Measurements from ENCODE around the gene KCNV2. TPM values are rescaled to one million over a fixed set of nuclear protein-coding genes. Genes with fewer than 3 reads are reported as not detected.

The KCNV2 gene
- total RNA-seq, 1 donor from 2014 or later, result not detected

GRCh38 chr9:2691212-2691611 lies 26.1 kb upstream of the KCNV2 start:
- TF ChIP-seq POLR2AphosphoS5 (IDR thresholded peaks at IDR 0.05; ENCODE audit: insufficient read depth in 1 of 2, low read depth in 1 of 2) (no peak), POLR2A (IDR thresholded peaks at IDR 0.05) (no peak), CTCF (IDR thresholded peaks at IDR 0.05) (no peak)
- Histone ChIP-seq H3K27ac (no peak overlapping the region), H3K4me1 (no peaks in the 10 kb centered on the region), H3K36me3 (no peaks in the 10 kb centered on the region), H3K9me3 (no peaks in the 10 kb centered on the region), H3K27me3 (no peaks in the 10 kb centered on the region), H3K4me3 (no peak overlapping the region)
- no peak for DNase-seq (ENCODE audit: extremely low spot score in 2 of 2)
- intact Hi-C loops (cut with DNase I), result no loop called here

- no peak for TF ChIP-seq CTCF (IDR thresholded peaks at IDR 0.05)
- no peak for TF ChIP-seq POLR2AphosphoS5 (IDR thresholded peaks at IDR 0.05; ENCODE audit: insufficient read depth in 1 of 2, low read depth in 1 of 2)
- no peak for TF ChIP-seq POLR2A (IDR thresholded peaks at IDR 0.05)
- H3K4me3 ChIP-seq, result no peak overlapping the region
- H3K36me3 ChIP-seq, result no peaks in the 10 kb centered on the region
- H3K27ac ChIP-seq, result no peak overlapping the region
- no peak for DNase-seq (ENCODE audit: extremely low spot score in 2 of 2)
- no peaks in the 10 kb centered on the region for H3K9me3 ChIP-seq
- H3K4me1 ChIP-seq, result no peaks in the 10 kb centered on the region
- intact Hi-C loops (cut with DNase I), result no loop called here
- H3K27me3 ChIP-seq, result no peaks in the 10 kb centered on the region
Measured at GRCh38 chr9:2691626-2692025, 25.7 kb upstream of the KCNV2 start.

GRCh38 chr9:2693056-2693455 lies 24.3 kb upstream of the KCNV2 start:
- Histone ChIP-seq H3K27ac (no peak overlapping the region), H3K4me3 (no peak overlapping the region), H3K4me1 (no peaks in the 10 kb centered on the region), H3K9me3 (no peaks in the 10 kb centered on the region), H3K36me3 (no peaks in the 10 kb centered on the region), H3K27me3 (no peaks in the 10 kb centered on the region)
- TF ChIP-seq CTCF (IDR thresholded peaks at IDR 0.05) (no peak), POLR2AphosphoS5 (IDR thresholded peaks at IDR 0.05; ENCODE audit: insufficient read depth in 1 of 2, low read depth in 1 of 2) (no peak), POLR2A (IDR thresholded peaks at IDR 0.05) (no peak)
- intact Hi-C loops (cut with DNase I), result no loop called here
- DNase-seq (ENCODE audit: extremely low spot score in 2 of 2), result no peak

GRCh38 chr9:2697492-2697891 lies 19.8 kb upstream of the KCNV2 start:
- intact Hi-C loops (cut with DNase I), result no loop called here
- Histone ChIP-seq H3K36me3 (no peaks in the 10 kb centered on the region), H3K4me3 (no peak overlapping the region), H3K4me1 (no peaks in the 10 kb centered on the region), H3K9me3 (no peaks in the 10 kb centered on the region), H3K27me3 (no peaks in the 10 kb centered on the region), H3K27ac (no peak overlapping the region)
- DNase-seq (ENCODE audit: extremely low spot score in 2 of 2), result no peak
- TF ChIP-seq POLR2A (IDR thresholded peaks at IDR 0.05) (no peak), CTCF (IDR thresholded peaks at IDR 0.05) (no peak), POLR2AphosphoS5 (IDR thresholded peaks at IDR 0.05; ENCODE audit: insufficient read depth in 1 of 2, low read depth in 1 of 2) (no peak)

- Histone ChIP-seq H3K27me3 (no peaks in the 10 kb centered on the region), H3K27ac (no peak overlapping the region), H3K36me3 (no peaks in the 10 kb centered on the region), H3K9me3 (no peaks in the 10 kb centered on the region), H3K4me1 (no peaks in the 10 kb centered on the region), H3K4me3 (no peak overlapping the region)
- no peak for DNase-seq (ENCODE audit: extremely low spot score in 2 of 2)
- no peak for TF ChIP-seq CTCF (IDR thresholded peaks at IDR 0.05)
- intact Hi-C loops (cut with DNase I), result no loop called here
Measured at GRCh38 chr9:2700398-2700797, 16.9 kb upstream of the KCNV2 start.

All from vagina (tissue), 2 donors.